Measurements from ENCODE around the gene ADI1.
"Not testable (repeated sequence)": the region's sequence is repeated elsewhere in the genome, so short reads cannot be mapped to it uniquely, and the experiment has no call there.

ADI1 gene

GRCh38 chr2:3493615-3494007 is 25.7 kb downstream of the ADI1 start:
- no peak overlapping the region for H3K4me3 ChIP-seq (ENCODE audit: low read depth, low read length)
- TF ChIP-seq, protein P1, sequence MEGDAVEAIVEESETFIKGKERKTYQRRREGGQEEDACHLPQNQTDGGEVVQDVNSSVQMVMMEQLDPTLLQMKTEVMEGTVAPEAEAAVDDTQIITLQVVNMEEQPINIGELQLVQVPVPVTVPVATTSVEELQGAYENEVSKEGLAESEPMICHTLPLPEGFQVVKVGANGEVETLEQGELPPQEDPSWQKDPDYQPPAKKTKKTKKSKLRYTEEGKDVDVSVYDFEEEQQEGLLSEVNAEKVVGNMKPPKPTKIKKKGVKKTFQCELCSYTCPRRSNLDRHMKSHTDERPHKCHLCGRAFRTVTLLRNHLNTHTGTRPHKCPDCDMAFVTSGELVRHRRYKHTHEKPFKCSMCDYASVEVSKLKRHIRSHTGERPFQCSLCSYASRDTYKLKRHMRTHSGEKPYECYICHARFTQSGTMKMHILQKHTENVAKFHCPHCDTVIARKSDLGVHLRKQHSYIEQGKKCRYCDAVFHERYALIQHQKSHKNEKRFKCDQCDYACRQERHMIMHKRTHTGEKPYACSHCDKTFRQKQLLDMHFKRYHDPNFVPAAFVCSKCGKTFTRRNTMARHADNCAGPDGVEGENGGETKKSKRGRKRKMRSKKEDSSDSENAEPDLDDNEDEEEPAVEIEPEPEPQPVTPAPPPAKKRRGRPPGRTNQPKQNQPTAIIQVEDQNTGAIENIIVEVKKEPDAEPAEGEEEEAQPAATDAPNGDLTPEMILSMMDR (IDR thresholded peaks at IDR 0.05; ENCODE audit: borderline replicate concordance, insufficient read depth, low read depth, low read length), result no peak

DNA sequence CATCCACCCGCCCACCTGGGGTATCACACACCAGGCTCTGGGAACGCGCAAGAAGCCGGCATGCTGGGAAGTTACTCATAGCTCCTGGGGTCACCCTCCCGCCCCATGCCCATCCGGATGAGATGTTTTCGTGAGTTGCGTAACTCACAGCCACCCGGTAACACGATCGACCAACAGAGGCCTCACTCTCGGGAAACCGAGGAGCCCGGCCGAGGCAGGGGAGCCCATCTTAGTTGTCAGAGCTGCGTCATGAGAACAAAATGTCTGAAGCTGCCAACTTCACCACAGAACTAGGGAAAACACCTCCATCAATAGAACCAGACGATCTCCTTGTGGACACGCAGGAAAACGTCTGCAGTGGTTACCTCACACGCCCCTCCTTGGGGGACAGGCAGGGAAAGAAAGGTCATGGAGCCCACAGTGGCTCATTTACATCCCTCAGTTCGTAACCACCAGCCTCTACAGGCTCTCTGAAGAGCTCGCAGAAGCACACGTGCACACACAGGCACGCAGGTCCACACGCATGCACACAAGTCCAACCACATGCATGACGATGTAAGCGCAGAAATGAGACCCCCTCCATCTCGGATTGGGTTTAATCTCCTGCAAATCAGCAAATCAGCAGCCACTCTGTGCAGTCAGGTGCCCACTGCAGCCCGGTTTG is 26.2 kb downstream of the ADI1 start:
- TF ChIP-seq, protein P1 (IDR thresholded peaks at IDR 0.05; ENCODE audit: borderline replicate concordance, insufficient read depth, low read depth, low read length), result no peak
- H3K4me3 ChIP-seq (ENCODE audit: low read depth, low read length), result no peak overlapping the region

DNA sequence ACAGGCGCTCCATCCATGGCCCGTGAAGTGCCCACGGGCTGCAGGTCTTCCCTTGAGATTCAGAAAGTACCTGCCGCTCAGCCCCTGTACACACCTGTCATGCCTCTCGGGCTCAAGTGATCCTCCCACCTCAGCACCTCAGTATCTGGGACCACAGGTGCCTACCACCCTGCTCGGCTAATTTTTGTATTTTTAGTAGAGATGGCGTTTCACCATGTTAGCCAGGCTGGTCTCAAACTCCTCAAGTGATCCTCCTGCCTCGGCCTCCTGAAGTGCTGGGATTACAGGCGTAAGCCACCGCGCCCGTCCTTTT is 26.9 kb downstream of the ADI1 start:
- H3K4me3 ChIP-seq (ENCODE audit: low read depth, low read length), result not testable (repeated sequence)

DNA sequence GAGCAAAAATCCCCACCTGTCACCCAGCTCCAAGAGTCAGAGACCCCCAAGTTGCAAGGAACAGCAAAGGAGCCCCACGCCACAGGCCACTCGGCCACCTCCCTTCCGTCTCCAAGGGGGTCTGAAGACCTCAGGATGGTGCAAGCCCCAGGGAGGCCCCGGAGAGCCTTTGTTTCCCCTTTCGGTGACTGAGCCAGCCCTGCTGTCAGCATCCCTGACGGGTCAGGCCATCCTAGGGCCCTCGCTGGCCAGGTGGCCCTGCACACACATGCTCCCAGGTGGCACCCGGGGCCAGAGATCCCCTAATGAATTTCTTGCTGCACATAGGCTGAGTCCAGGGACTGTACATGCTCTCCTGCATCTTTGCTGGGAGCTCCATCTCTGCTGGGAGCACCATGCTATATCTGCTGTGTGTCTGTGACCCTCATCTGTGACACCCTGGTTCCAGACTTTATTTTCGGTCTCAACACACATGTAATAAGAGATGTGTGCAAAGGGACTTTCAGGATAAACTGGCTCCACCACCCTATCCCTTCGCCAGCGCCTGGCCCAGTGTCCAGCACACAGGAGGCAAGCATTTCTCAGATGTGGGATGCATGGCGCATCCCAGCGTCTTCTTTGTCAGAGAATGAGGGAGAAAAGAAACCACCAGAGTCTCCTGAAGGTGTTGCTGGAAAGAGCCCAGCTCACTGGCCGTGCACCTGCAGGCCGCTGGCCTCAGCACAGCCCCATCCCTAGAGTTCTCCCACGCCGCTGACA is 27.4 kb downstream of the ADI1 start:
- TF ChIP-seq, protein P1 (IDR thresholded peaks at IDR 0.05; ENCODE audit: borderline replicate concordance, insufficient read depth, low read depth, low read length), result no peak
- no peak overlapping the region for H3K4me3 ChIP-seq (ENCODE audit: low read depth, low read length)

DNA sequence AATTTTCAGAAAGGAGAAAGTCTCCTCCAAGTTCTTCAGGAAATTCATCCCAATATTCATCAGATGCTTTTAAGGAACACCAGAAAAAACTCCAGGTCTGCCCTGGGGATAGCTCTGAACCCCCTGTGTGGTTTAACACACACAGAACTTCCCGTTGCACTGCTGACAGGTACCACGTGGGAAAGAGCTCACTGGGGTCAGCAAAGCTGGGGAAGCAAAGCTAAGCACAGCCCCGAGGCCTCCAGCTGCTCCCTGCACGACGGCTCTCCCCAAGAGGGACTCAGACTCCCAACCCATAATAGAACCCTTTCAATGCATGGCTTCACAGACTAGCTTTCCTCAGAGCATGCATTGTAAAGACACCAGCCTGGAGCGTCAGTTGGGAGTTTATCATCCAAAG is 28.0 kb downstream of the ADI1 start:
- no peak overlapping the region for H3K4me3 ChIP-seq (ENCODE audit: low read depth, low read length)
- TF ChIP-seq, protein P1 (IDR thresholded peaks at IDR 0.05; ENCODE audit: borderline replicate concordance, insufficient read depth, low read depth, low read length), result no peak

DNA sequence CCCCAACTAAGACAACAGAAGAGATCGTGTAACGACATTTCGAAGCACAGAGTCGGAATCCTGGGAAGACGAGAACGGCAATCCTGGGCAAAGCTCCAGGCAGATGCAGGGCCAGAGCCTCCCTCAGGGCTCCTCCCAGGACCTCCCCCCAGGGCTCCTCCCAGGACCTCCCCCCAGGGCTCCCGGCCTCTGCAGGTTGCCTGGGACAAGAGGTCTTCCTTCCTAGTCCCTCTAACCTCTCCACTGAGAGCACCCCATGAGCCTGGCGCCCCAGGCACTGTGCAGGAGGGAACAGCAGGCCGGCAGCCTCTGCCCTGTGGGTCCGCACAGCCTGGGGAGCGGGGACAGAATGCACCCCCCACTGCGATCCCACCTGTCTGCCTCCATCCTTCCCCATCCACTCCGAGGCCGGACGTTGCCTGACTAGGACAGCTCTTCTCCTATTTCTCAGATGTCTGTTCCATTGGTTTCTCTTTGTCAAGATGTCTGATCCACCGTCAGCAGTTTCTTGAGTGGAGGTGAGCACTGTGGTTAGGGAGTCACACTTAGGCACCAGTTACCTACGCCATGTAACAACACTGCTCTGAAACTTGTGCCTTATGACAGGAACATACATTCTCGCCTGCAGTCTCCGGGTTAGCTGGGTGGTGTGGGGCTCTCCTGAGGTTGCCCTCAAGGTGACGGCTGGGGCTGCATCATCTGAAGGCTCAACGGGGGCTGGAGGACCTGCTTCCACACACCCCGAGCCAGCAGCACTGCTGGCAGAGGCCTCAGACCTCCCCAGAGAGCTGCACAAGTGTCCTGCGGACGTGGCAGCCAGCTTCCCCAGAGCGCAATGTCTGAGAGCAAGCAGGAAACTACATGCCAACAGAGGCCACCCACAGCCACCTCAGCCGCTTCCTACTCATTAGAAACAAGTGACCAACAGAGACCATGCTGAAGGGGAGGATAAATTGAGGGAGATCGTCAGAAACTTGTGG is 28.9 kb downstream of the ADI1 start:
- TF ChIP-seq, protein P1 (IDR thresholded peaks at IDR 0.05; ENCODE audit: borderline replicate concordance, insufficient read depth, low read depth, low read length), result no peak
- no peak overlapping the region for H3K4me3 ChIP-seq (ENCODE audit: low read depth, low read length)

- TF ChIP-seq, protein P1 (IDR thresholded peaks at IDR 0.05; ENCODE audit: borderline replicate concordance, insufficient read depth, low read depth, low read length), result no peak
- no peak overlapping the region for H3K4me3 ChIP-seq (ENCODE audit: low read depth, low read length)
Measured at GRCh38 chr2:3489764-3490115, 29.6 kb downstream of the ADI1 start.

Measured in GM12875 (cell line).